GM23338 (cell line): ENCODE measurements around the gene RNF187. TPM values are rescaled to one million over a fixed set of nuclear protein-coding genes. Genes with fewer than 3 reads are reported as not detected.
A peak's percentile ranks its signal among the peaks of the same experiment; 100 is the strongest.

ENCODE experiments used
- ATAC-seq: fragments of 200-7000 bp; cut with Tn5 transposase; 3 replicates; pipeline ENCODE4 v1.9.1; 2020
- DNase-seq: peaks from one replicate; pipeline ENCODE4 v3.0.0-alpha.2; 2015; ENCODE audit warnings: low spot score
- H2AFZ ChIP-seq: fragments of 200-600 bp; sonication (generic); 2 replicates; pipeline ENCODE4 v1.8.0; 2016; ENCODE audit warnings: antibody characterized with exemption, mild to moderate bottlenecking, moderate library complexity
- H3F3A ChIP-seq: fragments of 200-600 bp; sonication (generic); replicated peaks from 2 replicates; pipeline ENCODE4 v1.8.0; 2017; ENCODE audit warnings: antibody characterized with exemption, mixed run types, low read depth
- H3K27ac ChIP-seq: fragments of 200-600 bp; sonication (generic); 2 replicates; pipeline ENCODE4 v1.6.1; 2016; ENCODE audit warnings: low read depth
- H3K27me3 ChIP-seq: fragments of 200-600 bp; sonication (generic); 2 replicates; pipeline ENCODE4 v1.8.0; 2016; ENCODE audit warnings: mild to moderate bottlenecking, mixed run types, moderate library complexity; ENCODE audit not compliant: insufficient read depth
- H3K36me3 ChIP-seq: fragments of 200-600 bp; sonication (generic); 2 replicates; pipeline ENCODE4 v1.8.0; 2016; ENCODE audit warnings: mild to moderate bottlenecking; ENCODE audit not compliant: insufficient read depth
- H3K4me1 ChIP-seq: fragments of 200-600 bp; sonication (generic); 2 replicates; pipeline ENCODE4 v1.8.0; 2016; ENCODE audit warnings: mild to moderate bottlenecking, moderate library complexity; ENCODE audit not compliant: insufficient read depth
- H3K4me2 ChIP-seq: fragments of 200-600 bp; sonication (generic); 2 replicates; pipeline ENCODE4 v1.7.1; 2017; ENCODE audit warnings: mixed run types
- H3K4me3 ChIP-seq: fragments of 200-600 bp; sonication (generic); 2 replicates; pipeline ENCODE4 v1.6.1; 2016; ENCODE audit warnings: mixed run types
- H3K79me2 ChIP-seq: fragments of 200-600 bp; sonication (generic); replicated peaks from 2 replicates; pipeline ENCODE4 v1.8.0; 2017; ENCODE audit warnings: mild to moderate bottlenecking; ENCODE audit not compliant: insufficient read depth
- H3K9me2 ChIP-seq: fragments of 200-600 bp; sonication (generic); 2 replicates; pipeline ENCODE4 v1.8.0; 2017; ENCODE audit not compliant: insufficient read depth
- H4K20me1 ChIP-seq: fragments of 200-600 bp; sonication (generic); replicated peaks from 2 replicates; pipeline ENCODE4 v1.8.0; 2017; ENCODE audit warnings: mild to moderate bottlenecking; ENCODE audit not compliant: insufficient read depth
- H3K27ac Mint-ChIP-seq: 2 replicates; pipeline ENCODE4 v1.8.0; 2020; ENCODE audit warnings: inconsistent platforms, mild to moderate bottlenecking, moderate library complexity, mixed read lengths
- H3K27me3 Mint-ChIP-seq: 3 replicates; pipeline ENCODE4 v1.8.0; 2022; ENCODE audit warnings: low read depth, mild to moderate bottlenecking, moderate library complexity, mixed read lengths, inconsistent platforms; ENCODE audit not compliant: insufficient read depth, poor library complexity
- H3K36me3 Mint-ChIP-seq: 3 replicates; pipeline ENCODE4 v1.8.0; 2021; ENCODE audit warnings: low read depth, mild to moderate bottlenecking, inconsistent platforms, moderate library complexity, mixed read lengths
- H3K4me1 Mint-ChIP-seq: 3 replicates; pipeline ENCODE4 v1.8.0; 2020; ENCODE audit warnings: mild to moderate bottlenecking, inconsistent platforms, mixed read lengths
- H3K4me3 Mint-ChIP-seq: 3 replicates; pipeline ENCODE4 v1.8.0; 2021; ENCODE audit warnings: moderate library complexity, mild to moderate bottlenecking, inconsistent platforms, mixed read lengths
- H3K9me3 Mint-ChIP-seq: 3 replicates; pipeline ENCODE4 v1.8.0; 2020; ENCODE audit warnings: moderate library complexity, mild to moderate bottlenecking, inconsistent platforms, mixed read lengths
- CREB1 ChIP-seq: fragments of 250-450 bp; sonication (Bioruptor Pico); IDR thresholded peaks from 2 replicates; pipeline ENCODE4 v1.5.0; 2020; ENCODE audit warnings: low read depth, mild to moderate bottlenecking, moderate library complexity
- ETS1 ChIP-seq: IDR thresholded peaks from 2 replicates; pipeline ENCODE4 v1.6.1; 2016; ENCODE audit warnings: antibody characterized with exemption
- EZH2 ChIP-seq: fragments of 200-600 bp; sonication (generic); IDR thresholded peaks from one replicate; pipeline ENCODE4 v1.8.0; 2017; ENCODE audit warnings: antibody characterized with exemption, mild to moderate bottlenecking, low read depth; ENCODE audit not compliant: unreplicated experiment
- EZH2phosphoT487 ChIP-seq: fragments of 200-600 bp; sonication (generic); IDR thresholded peaks from one replicate; pipeline ENCODE4 v1.8.1; 2018; ENCODE audit warnings: antibody characterized with exemption; ENCODE audit not compliant: unreplicated experiment
- JUNB ChIP-seq: IDR thresholded peaks from one replicate; pipeline ENCODE4 v1.6.1; 2016; ENCODE audit warnings: antibody characterized with exemption; ENCODE audit not compliant: unreplicated experiment
- NANOG ChIP-seq: IDR thresholded peaks from 2 replicates; pipeline ENCODE4 v1.6.1; 2016; ENCODE audit warnings: antibody characterized with exemption, borderline replicate concordance
- REST ChIP-seq: IDR thresholded peaks from one replicate; pipeline ENCODE4 v1.6.1; 2018; ENCODE audit warnings: antibody characterized with exemption; ENCODE audit not compliant: unreplicated experiment
- STAT1 ChIP-seq: IDR thresholded peaks from one replicate; pipeline ENCODE4 v1.6.1; 2016; ENCODE audit warnings: antibody characterized with exemption; ENCODE audit not compliant: unreplicated experiment
- ZNF114 ChIP-seq: fragments of 250-450 bp; sonication (Bioruptor Pico); IDR thresholded peaks from 2 replicates; pipeline ENCODE4 v1.5.0; 2020; ENCODE audit warnings: mild to moderate bottlenecking, moderate library complexity
- ZNF331 ChIP-seq: fragments of 250-450 bp; sonication (Bioruptor Pico); IDR thresholded peaks from 2 replicates; pipeline ENCODE4 v1.5.0; 2020; ENCODE audit warnings: low read depth, mild to moderate bottlenecking, moderate library complexity
- ZNF462 ChIP-seq: fragments of 250-450 bp; sonication (Bioruptor Pico); IDR thresholded peaks from 2 replicates; pipeline ENCODE4 v1.5.0; 2020; ENCODE audit warnings: mild to moderate bottlenecking, moderate library complexity
- polyA plus RNA-seq: library from polyadenylated mRNA; unstranded; fragments of >200 nt; fragmentation: Nextera tagmentation; extraction: Ambion mirVana; gene quantifications from 2 replicates; pipeline ENCODE4 v1.2.1, GENCODE V29; 2016
- total RNA-seq: library from RNA; depleted of rRNA; stranded (reverse); fragments of >200 nt; shearing (Covaris generic); gene quantifications from 2 replicates; pipeline ENCODE4 v1.2.3, GENCODE V29; 2014

Gene RNF187
- total and polyA plus RNA-seq, 2 experiments from 2014 or later = 24.8 to 55.3 TPM

- Histone ChIP-seq H3K79me2 (no peaks in the 10 kb centered on the region), H3K4me2 (no peak overlapping the region), H3F3A (0 out of 2 replicates have a peak, but pooled peaks cover 8% of the 10 kb centered on the region), H3K36me3 (no peaks in the 10 kb centered on the region), H3K27ac (no peak overlapping the region), H3K27me3 (peaks cover 52% of the 10 kb centered on the region), H4K20me1 (no peaks in the 10 kb centered on the region), H3K9me2 (no peaks in the 10 kb centered on the region), H3K4me3 (no peak overlapping the region), H2AFZ (no peak overlapping the region), H3K4me1 (peaks cover 65% of the 10 kb centered on the region)
- peaks cover 47% of the 10 kb centered on the region for H3K4me1 Mint-ChIP-seq
- no peaks in the 10 kb centered on the region; the same call in 2 of the 3 replicates for H3K36me3 Mint-ChIP-seq
- no peaks in the 10 kb centered on the region; the same call in 1 of the 3 replicates for H3K9me3 Mint-ChIP-seq
- DNase-seq = no peak
- TF ChIP-seq CREB1 (CRISPR knock-in tag) (no peak), JUNB (no peak), REST (no peak), NANOG (no peak), STAT1 (no peak), EZH2phosphoT487 (no peak), ZNF331 (CRISPR knock-in tag) (no peak), ZNF114 (CRISPR knock-in tag) (no peak), ETS1 (no peak)
- no peak overlapping the region for H3K27ac Mint-ChIP-seq
- H3K4me3 Mint-ChIP-seq = no peak overlapping the region
- no peak for ATAC-seq
- H3K27me3 Mint-ChIP-seq = peaks cover 37% of the 10 kb centered on the region
These were observed 14.5 kb upstream of the RNF187 start for GRCh38 chr1:228472655-228473054.

GRCh38 chr1:228474507-228474906 lies 12.7 kb upstream of the RNF187 start:
- 0 out of 2 replicates have a peak, but pooled peaks cover 7% of the 10 kb centered on the region for H3F3A ChIP-seq
- Mint-ChIP-seq H3K4me1 (peaks cover 60% of the 10 kb centered on the region), H3K9me3 (no peaks in the 10 kb centered on the region; the same call in 1 of the 3 replicates), H3K27ac (no peak overlapping the region), H3K4me3 (no peak overlapping the region; the same call in 2 of the 3 replicates), H3K36me3 (no peaks in the 10 kb centered on the region; the same call in 2 of the 3 replicates), H3K27me3 (peaks cover 25% of the 10 kb centered on the region)
- H3K27ac ChIP-seq = no peak overlapping the region
- H3K9me2 ChIP-seq = no peaks in the 10 kb centered on the region
- H3K4me3 ChIP-seq = no peak overlapping the region
- peak; percentile 73 for ATAC-seq
- H3K79me2 ChIP-seq = no peaks in the 10 kb centered on the region
- peaks cover 33% of the 10 kb centered on the region for H3K27me3 ChIP-seq
- no peaks in the 10 kb centered on the region for H4K20me1 ChIP-seq
- no peak for TF ChIP-seq EZH2
- no peak for TF ChIP-seq ZNF462 (CRISPR knock-in tag)
- TF ChIP-seq JUNB = no peak
- H3K4me1 ChIP-seq = peaks cover 73% of the 10 kb centered on the region
- no peaks in the 10 kb centered on the region for H3K36me3 ChIP-seq
- peak overlapping the region; percentile 11; the same call in 1 of the 2 replicates for H3K4me2 ChIP-seq
- no peak overlapping the region for H2AFZ ChIP-seq
- DNase-seq = peak; percentile 58
